B cell (primary cell): ENCODE measurements around the gene LIN54. TPM values are rescaled to one million over a fixed set of nuclear protein-coding genes. Genes with fewer than 3 reads are reported as not detected.
"Not testable (repeated sequence)": the region's sequence is repeated elsewhere in the genome, so short reads cannot be mapped to it uniquely, and the experiment has no call there.

Source experiments
- ATAC-seq: fragments of 200-7000 bp; cut with Tn5 transposase; one replicate; pipeline ENCODE4 v1.10.0; 2021; ENCODE audit warnings: low read depth, mild to moderate bottlenecking, moderate number of reproducible peaks, moderate library complexity
- CTCF ChIA-PET: fragments of 350-600 bp; sonication (Branson Sonifier 250); formaldehyde crosslinking; loops from one replicate; lab custom pipeline; 2021; ENCODE audit warnings: antibody characterized with exemption, inconsistent platforms; lab: Charles Lee
- POLR2A ChIA-PET: fragments of 350-600 bp; sonication (Branson Sonifier 250); formaldehyde crosslinking; loops from one replicate; lab custom pipeline; 2021; ENCODE audit warnings: antibody characterized with exemption; lab: Charles Lee
- DNase-seq: peaks from one replicate; pipeline ENCODE4 v3.0.0; 2013
- H2AFZ ChIP-seq: 2 replicates; pipeline ENCODE4 v1.6.1; 2012; ENCODE audit warnings: mild to moderate bottlenecking, low read depth, low read length; ENCODE audit not compliant: insufficient read depth, poor library complexity, severe bottlenecking
- H3K27ac ChIP-seq, 2 donors: 1 replicate in 1 of 2; 2 replicates in 1 of 2; pipeline ENCODE4 v1.5.1; 2012 to 2013; ENCODE audit warnings: low read length in 2 of 2, mild to moderate bottlenecking in 2 of 2, moderate library complexity in 1 of 2
- H3K27me3 ChIP-seq, 4 experiments: fragments of 200-600 bp in 1 of 4; sonication (generic) in 1 of 4; replicated peaks in 1 of 4; 1 replicate in 2 of 4; 2 replicates in 2 of 4; pipeline versions ENCODE4 v1.6.1 to v1.7.0; 2013 to 2016; ENCODE audit warnings: low read length in 3 of 4, mild to moderate bottlenecking in 2 of 4, mixed read lengths in 1 of 4, moderate library complexity in 1 of 4; ENCODE audit not compliant: insufficient read depth in 4 of 4, control insufficient read depth in 3 of 4; ENCODE audit errors: control extremely low read depth in 1 of 4
- H3K36me3 ChIP-seq, 2 experiments: replicated peaks in 1 of 2; 1 replicate in 1 of 2; 2 replicates in 1 of 2; pipeline versions ENCODE4 v1.6.1 to v1.7.1; 2013; ENCODE audit warnings: low read length in 1 of 2; ENCODE audit not compliant: insufficient read depth in 2 of 2, control insufficient read depth in 1 of 2; ENCODE audit errors: control extremely low read depth in 1 of 2, extremely low read depth in 1 of 2
- H3K4me1 ChIP-seq, 2 donors: fragments of 200-600 bp in 1 of 2; sonication (generic) in 1 of 2; 1 replicate in 1 of 2; 2 replicates in 1 of 2; pipeline versions ENCODE4 v1.5.1 to v1.6.1; 2013 to 2017; ENCODE audit warnings: low read length in 2 of 2; ENCODE audit not compliant: control insufficient read depth in 2 of 2, insufficient read depth in 2 of 2
- H3K4me2 ChIP-seq: replicated peaks from 2 replicates; pipeline ENCODE3; 2012; ENCODE audit warnings: mild to moderate bottlenecking, low read depth, low read length; ENCODE audit not compliant: poor library complexity, severe bottlenecking
- H3K4me3 ChIP-seq, 5 experiments: fragments of 200-600 bp in 1 of 5; sonication (generic) in 1 of 5; 1 replicate in 3 of 5; 2 replicates in 2 of 5; pipeline versions ENCODE4 v1.5.1 to v1.7.0; 2011 to 2016; ENCODE audit warnings: low read length in 4 of 5, mild to moderate bottlenecking in 4 of 5, low read depth in 2 of 5, control low read depth in 1 of 5, moderate library complexity in 1 of 5; ENCODE audit not compliant: insufficient read depth in 1 of 5; ENCODE audit errors: control extremely low read depth in 1 of 5, extremely low read depth in 1 of 5
- H3K79me2 ChIP-seq: fragments of 200-600 bp; sonication (generic); one replicate; pipeline ENCODE4 v1.6.0; 2016; ENCODE audit warnings: low read length; ENCODE audit not compliant: control insufficient read depth, insufficient read depth
- H3K9ac ChIP-seq: fragments of 200-600 bp; sonication (generic); 2 replicates; pipeline ENCODE4 v1.6.1; 2017; ENCODE audit warnings: mild to moderate bottlenecking, low read length, moderate library complexity
- H3K9me3 ChIP-seq, 3 donors: one replicate each; pipeline versions ENCODE4 v1.6.1 to v1.7.1; 2013; ENCODE audit warnings: low read length in 2 of 3; ENCODE audit not compliant: control insufficient read depth in 2 of 3, insufficient read depth in 1 of 3; ENCODE audit errors: control extremely low read depth in 1 of 3
- H4K20me1 ChIP-seq: 2 replicates; pipeline ENCODE4 v1.6.0; 2012; ENCODE audit warnings: mild to moderate bottlenecking, low read length; ENCODE audit not compliant: insufficient read depth, control insufficient read depth, poor library complexity, severe bottlenecking
- H3K27ac Mint-ChIP-seq: one replicate; pipeline ENCODE4 v1.8.0; 2021; ENCODE audit warnings: mixed read lengths
- H3K27me3 Mint-ChIP-seq: one replicate; pipeline ENCODE4 v1.8.0; 2021; ENCODE audit warnings: mixed read lengths
- H3K4me1 Mint-ChIP-seq: one replicate; pipeline ENCODE4 v1.8.0; 2021; ENCODE audit warnings: mixed read lengths
- H3K4me3 Mint-ChIP-seq: one replicate; pipeline ENCODE4 v1.8.0; 2021; ENCODE audit warnings: mixed read lengths
- H3K9me3 Mint-ChIP-seq: one replicate; pipeline ENCODE4 v1.8.0; 2022; ENCODE audit warnings: mixed read lengths; ENCODE audit not compliant: insufficient read depth
- CTCF ChIP-seq: fragments of 200-600 bp; IDR thresholded peaks from one replicate; pipeline ENCODE4 v1.8.0; 2022; ENCODE audit warnings: antibody characterized with exemption, mild to moderate bottlenecking
- EZH2 ChIP-seq: IDR thresholded peaks from 2 replicates; pipeline ENCODE4 v1.6.1; 2012; ENCODE audit warnings: borderline replicate concordance, low read depth, mild to moderate bottlenecking, moderate library complexity, low read length; ENCODE audit not compliant: insufficient read depth, poor library complexity, severe bottlenecking
- whole genome bisulfite sequencing: methylation state at CpG from one replicate; pipeline ENCODE4 v1.1.5; 2013; ENCODE audit warnings: missing lambda C conversion rate; ENCODE audit not compliant: insufficient coverage; 5-methylcytosine and 5-hydroxymethylcytosine counted together
- intact Hi-C: fragments of 100-400 bp; cut with micrococcal nuclease; formaldehyde crosslinking; loops from one replicate; pipeline ENCODE4 v1.10.0; 2022
- polyA plus RNA-seq: library from polyadenylated mRNA; depleted of rRNA; stranded (reverse); fragments of >200 nt; gene quantifications from 2 replicates; pipeline ENCODE4 v1.2.3, GENCODE V29; 2012
- total RNA-seq, 2 donors: library from RNA; stranded (reverse); fragments of 120-200 nt in 1 of 2; gene quantifications; 1 replicate in 1 of 2; 2 replicates in 1 of 2; pipeline versions ENCODE4 v1.2.3 to v1.2.4, GENCODE V29; 2013 to 2022

Gene LIN54
- total and polyA plus RNA-seq, 2 donors (not counting 1 experiment from before 2014, with no cell fraction given), result 3.8 to 19.2 TPM

- H3K9me3 Mint-ChIP-seq, result no peaks in the 10 kb centered on the region
- peak overlapping the region; percentile 32 for H3K4me3 Mint-ChIP-seq
- ATAC-seq (no peak), DNase-seq (no peak)
- Histone ChIP-seq H3K27me3 (no peaks in the 10 kb centered on the region), H3K36me3 (no peaks in the 10 kb centered on the region), H3K9me3 (peaks cover 0 to 20% (median 2%) of the 10 kb centered on the region in 3 donors), H3K9ac (no peak overlapping the region), H3K79me2 (no peaks in the 10 kb centered on the region), H3K4me2 (peak overlapping the region; percentile 45), H2AFZ (peak overlapping the region; percentile 47), H3K27ac (no peak overlapping the region), H3K4me3 (no peak overlapping the region), H4K20me1 (no peaks in the 10 kb centered on the region), H3K4me1 (peaks cover 8 to 10% of the 10 kb centered on the region in 2 donors)
- intact Hi-C loops, result no loop called here
- no peaks in the 10 kb centered on the region for H3K27me3 Mint-ChIP-seq
- TF ChIP-seq EZH2 (no peak), CTCF (no peak)
- H3K4me1 Mint-ChIP-seq, result peaks cover 9% of the 10 kb centered on the region
- ChIA-PET POLR2A (interaction anchor here (0.9 kb wide), 1 partner anchor 9 kb away, joined by 5 read pairs; the partner anchor contains the start of gene COPS4), CTCF (interaction anchor here (1.0 to 1.9 kb wide), 2 partner anchors 9 to 337 kb away, joined by 3 read pairs; partner anchors contain the start of gene COPS4)
- peak overlapping the region; percentile 67 for H3K27ac Mint-ChIP-seq
Observed at GRCh38 chr4:83025563-83025962, 14.9 kb upstream of the LIN54 start.

- WGBS, result no CpG with 5 or more reads among the region's 2 CpGs
- Mint-ChIP-seq H3K4me1 (peaks cover 9% of the 10 kb centered on the region), H3K27me3 (no peaks in the 10 kb centered on the region), H3K27ac (no peak overlapping the region), H3K9me3 (no peaks in the 10 kb centered on the region), H3K4me3 (no peak overlapping the region)
- DNase-seq (no peak), ATAC-seq (no peak)
- Histone ChIP-seq H3K4me2 (no peak overlapping the region), H3K27me3 (no peaks in the 10 kb centered on the region), H3K9me3 (peaks cover 0 to 20% (median 2%) of the 10 kb centered on the region in 3 donors), H3K9ac (no peak overlapping the region), H3K4me1 (peaks cover 8 to 10% of the 10 kb centered on the region in 2 donors), H3K4me3 (no peak overlapping the region), H3K27ac (no peak overlapping the region), H2AFZ (no peak overlapping the region), H4K20me1 (no peaks in the 10 kb centered on the region), H3K79me2 (no peaks in the 10 kb centered on the region), H3K36me3 (no peaks in the 10 kb centered on the region)
- POLR2A ChIA-PET, result interaction anchor here (0.7 kb wide), 1 partner anchor 11 kb away, joined by 3 read pairs; the partner anchor contains the start of gene COPS4
- intact Hi-C loops, result no loop called here
- CTCF ChIA-PET, result interaction anchor here (1.9 kb wide), 1 partner anchor 338 kb away, joined by 3 read pairs; no protein-coding TSS in a partner anchor
- TF ChIP-seq CTCF, result no peak
- no peak for TF ChIP-seq EZH2
Observed at GRCh38 chr4:83024233-83024632, 13.6 kb upstream of the LIN54 start.

- H2AFZ ChIP-seq, H3K79me2 ChIP-seq, H3K9me3 Mint-ChIP-seq, H3K4me3 ChIP-seq, H3K27me3 ChIP-seq, H4K20me1 ChIP-seq, ATAC-seq, H3K27ac ChIP-seq, H3K27me3 Mint-ChIP-seq, H3K27ac Mint-ChIP-seq, H3K4me2 ChIP-seq, DNase-seq, POLR2A ChIA-PET, H3K4me3 Mint-ChIP-seq, H3K9ac ChIP-seq, H3K4me1 Mint-ChIP-seq, H3K36me3 ChIP-seq, intact Hi-C loops, CTCF ChIA-PET: not testable (repeated sequence)
- WGBS, result no CpG with 5 or more reads among the region's 1 CpG
- peaks cover 8 to 10% of the 10 kb centered on the region in 2 donors for H3K4me1 ChIP-seq
- H3K9me3 ChIP-seq, result peaks cover 0 to 20% (median 2%) of the 10 kb centered on the region in 3 donors
Observed at GRCh38 chr4:83023599-83023998, 13.0 kb upstream of the LIN54 start.
